NCI-H345 treated with DMSO at 0.1 percent for 48 hours (cell line): Measurements from ENCODE around the gene TCF12.
"Not testable (repeated sequence)": the region's sequence is repeated elsewhere in the genome, so short reads cannot be mapped to it uniquely, and the experiment has no call there.

Experiments used
- DNase-seq: peaks from one replicate; lab custom pipeline; 2025; ENCODE audit not compliant: unreplicated experiment; lab: John Stamatoyannopoulos, UW

TCF12 gene

GRCh38 chr15:57133127-57133968 is 214.9 kb downstream of the TCF12 start:
- peak; percentile 31 for DNase-seq

DNA sequence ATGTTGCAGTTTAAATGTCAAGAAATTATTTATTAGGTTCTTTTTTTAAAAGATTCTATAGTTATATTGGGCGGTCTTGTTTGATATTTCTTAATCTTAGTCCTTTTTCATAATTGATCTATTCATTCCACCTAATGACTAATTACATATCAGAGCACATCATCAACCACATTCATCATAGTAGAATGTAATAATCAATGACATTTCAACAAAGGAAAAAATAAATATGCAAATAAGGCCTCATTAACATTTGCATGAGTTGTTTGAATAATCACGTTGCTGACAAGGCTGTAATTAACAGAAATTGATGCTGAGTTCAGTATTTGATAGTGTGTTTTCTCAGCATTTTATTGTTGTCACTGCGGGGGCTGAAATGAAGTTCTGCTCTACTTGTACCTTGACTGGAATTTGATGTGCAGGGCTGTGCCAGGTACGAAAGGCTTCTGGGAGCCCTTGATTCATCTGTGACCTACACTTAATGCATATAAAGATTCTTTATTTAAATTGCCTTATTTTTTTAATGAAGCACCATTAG is 215.7 kb downstream of the TCF12 start:
- no peak for DNase-seq

- DNase-seq: no peak
Measured at GRCh38 chr15:57134851-57135250, 216.4 kb downstream of the TCF12 start.

GRCh38 chr15:57135800-57136199 is 217.4 kb downstream of the TCF12 start:
- no peak for DNase-seq

DNA sequence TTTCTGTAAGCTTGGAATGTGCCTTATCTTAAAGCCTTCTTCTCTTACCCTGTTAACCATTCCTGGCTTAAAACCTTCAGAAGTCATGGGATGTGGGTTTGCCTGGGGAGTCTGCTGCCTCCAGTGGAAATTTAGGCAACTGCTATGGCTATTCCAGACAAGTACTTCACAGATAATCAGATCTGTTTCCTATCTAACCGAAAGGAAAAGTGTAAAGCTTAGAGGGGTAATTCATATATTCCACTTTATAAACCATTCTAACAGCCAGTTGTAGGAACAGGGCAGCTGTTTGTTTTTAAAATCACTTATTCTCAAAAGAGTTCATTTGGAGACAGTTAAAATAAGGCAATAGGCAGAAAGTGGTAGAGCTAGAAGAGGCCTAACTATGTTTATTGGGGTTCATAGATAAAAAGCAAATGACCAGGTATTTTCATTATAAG is 219.9 kb downstream of the TCF12 start:
- DNase-seq: peak; percentile 7

DNA sequence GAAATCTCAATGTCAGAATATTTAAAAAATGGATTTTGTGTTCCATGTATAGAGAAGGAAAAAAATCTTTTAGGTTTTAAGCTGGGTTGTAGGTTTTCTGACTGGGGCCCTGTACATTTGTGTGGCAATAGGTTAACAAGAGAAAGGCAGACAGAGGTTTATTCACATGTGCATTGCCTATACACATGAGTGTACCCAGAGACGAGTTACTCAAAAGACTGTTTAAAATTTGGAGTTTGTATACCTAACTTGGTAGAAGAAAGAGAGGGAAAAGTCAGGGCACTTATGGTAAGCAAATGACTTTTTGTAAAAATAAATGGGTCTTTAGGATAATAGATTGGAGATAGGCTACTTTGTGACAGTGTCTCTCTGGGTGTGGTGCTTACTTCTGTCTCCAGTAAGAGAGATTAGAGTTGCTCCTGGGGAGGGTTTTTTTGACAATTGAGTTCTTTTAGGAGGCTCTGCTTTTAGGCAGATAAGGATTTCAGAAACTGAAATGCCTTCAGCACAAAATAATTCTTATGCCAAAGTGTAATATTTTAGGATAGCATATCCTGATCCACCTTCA is 225.2 kb downstream of the TCF12 start:
- DNase-seq: no peak

- no peak for DNase-seq
Measured at GRCh38 chr15:57144448-57144847, 226.0 kb downstream of the TCF12 start.

- peak; percentile 66 for DNase-seq
Measured at GRCh38 chr15:57146506-57147201, 228.2 kb downstream of the TCF12 start.

GRCh38 chr15:57147621-57148020 is 229.2 kb downstream of the TCF12 start:
- no peak for DNase-seq

GRCh38 chr15:57148262-57148661 is 229.8 kb downstream of the TCF12 start:
- no peak for DNase-seq

- no peak for DNase-seq
Measured at GRCh38 chr15:57149196-57149595, 230.8 kb downstream of the TCF12 start.

- DNase-seq: no peak
Measured at GRCh38 chr15:57150066-57150865, 231.8 kb downstream of the TCF12 start.

GRCh38 chr15:57150866-57151203 is 232.4 kb downstream of the TCF12 start:
- DNase-seq: not testable (repeated sequence)

DNA sequence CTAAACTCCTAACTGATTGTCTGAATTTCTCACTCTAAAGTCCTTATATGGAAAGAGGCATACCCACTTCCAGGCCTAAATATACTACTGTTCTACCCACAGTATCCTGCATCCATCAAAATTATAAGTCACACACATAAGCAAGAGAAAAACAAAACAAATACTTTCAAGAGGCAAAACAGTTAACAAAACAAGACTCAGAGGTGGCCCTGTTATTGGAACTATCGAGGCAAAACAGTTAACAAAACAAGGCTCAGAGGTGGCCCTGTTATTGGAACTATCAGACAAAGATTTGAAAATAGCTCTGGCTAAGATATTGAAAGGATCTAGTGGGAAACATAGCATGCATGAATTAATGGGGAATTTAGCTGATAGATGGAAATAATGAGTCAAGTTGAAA is 233.7 kb downstream of the TCF12 start:
- DNase-seq: no peak

- no peak for DNase-seq
Measured at GRCh38 chr15:57152666-57153539, 234.5 kb downstream of the TCF12 start.

GRCh38 chr15:57156210-57156884 is 237.9 kb downstream of the TCF12 start:
- DNase-seq: no peak

- DNase-seq: no peak
Measured at GRCh38 chr15:57158589-57158988, 240.1 kb downstream of the TCF12 start.

DNA sequence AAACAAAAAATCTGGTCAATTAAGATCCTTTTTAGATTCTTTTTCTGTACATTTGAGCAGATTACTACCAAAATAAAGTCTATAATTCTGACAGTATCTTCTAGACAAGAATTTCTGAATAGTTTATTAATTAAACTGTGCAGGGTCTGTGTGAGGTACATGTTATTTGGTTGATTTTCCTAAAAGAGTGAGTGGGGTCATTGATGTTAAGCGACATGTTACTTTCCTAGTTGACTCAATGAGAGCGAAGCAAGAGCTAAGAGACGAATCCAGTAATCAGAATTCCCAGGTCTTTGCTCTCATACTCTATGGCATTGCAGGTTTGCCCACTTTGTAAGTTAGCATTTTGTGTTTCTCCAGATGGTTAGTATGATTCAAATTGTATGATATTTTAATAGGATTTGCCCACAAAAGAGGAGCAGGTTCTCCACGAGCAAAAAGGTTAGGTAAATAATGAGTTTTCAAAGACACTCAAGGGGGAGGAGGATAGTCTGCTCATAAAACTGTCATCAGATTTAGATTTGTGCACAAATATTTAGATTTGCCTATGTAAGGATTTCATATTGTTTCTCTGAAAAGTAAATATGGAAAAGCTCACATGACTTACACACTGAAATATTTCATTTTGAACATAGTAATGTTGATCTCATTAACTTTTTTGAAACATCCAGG is 240.7 kb downstream of the TCF12 start:
- no peak for DNase-seq

GRCh38 chr15:57159767-57160166 is 241.3 kb downstream of the TCF12 start:
- DNase-seq: no peak
